Keratinocyte (primary cell): ENCODE measurements around the gene PDCL2.

Source experiments
- EZH2 ChIP-seq: IDR thresholded peaks from one replicate; pipeline ENCODE4 v1.6.1; 2012; ENCODE audit warnings: inconsistent platforms, mild to moderate bottlenecking, low read length, moderate library complexity
- TF ChIP-seq, protein P1 (sequence below), 3 experiments: IDR thresholded peaks in 1 of 3; conservative IDR thresholded peaks in 1 of 3; optimal IDR thresholded peaks in 1 of 3; 2 replicates in 2 of 3; 3 replicates in 1 of 3; pipeline versions ENCODE3 to v1.5.1; 2011; ENCODE audit warnings: low read length in 3 of 3, mild to moderate bottlenecking in 3 of 3, moderate library complexity in 2 of 3, control low read depth in 1 of 3, inconsistent platforms in 1 of 3; ENCODE audit not compliant: insufficient read depth in 2 of 3; ENCODE audit errors: extremely low read depth in 1 of 3

- TF ChIP-seq, protein P1, sequence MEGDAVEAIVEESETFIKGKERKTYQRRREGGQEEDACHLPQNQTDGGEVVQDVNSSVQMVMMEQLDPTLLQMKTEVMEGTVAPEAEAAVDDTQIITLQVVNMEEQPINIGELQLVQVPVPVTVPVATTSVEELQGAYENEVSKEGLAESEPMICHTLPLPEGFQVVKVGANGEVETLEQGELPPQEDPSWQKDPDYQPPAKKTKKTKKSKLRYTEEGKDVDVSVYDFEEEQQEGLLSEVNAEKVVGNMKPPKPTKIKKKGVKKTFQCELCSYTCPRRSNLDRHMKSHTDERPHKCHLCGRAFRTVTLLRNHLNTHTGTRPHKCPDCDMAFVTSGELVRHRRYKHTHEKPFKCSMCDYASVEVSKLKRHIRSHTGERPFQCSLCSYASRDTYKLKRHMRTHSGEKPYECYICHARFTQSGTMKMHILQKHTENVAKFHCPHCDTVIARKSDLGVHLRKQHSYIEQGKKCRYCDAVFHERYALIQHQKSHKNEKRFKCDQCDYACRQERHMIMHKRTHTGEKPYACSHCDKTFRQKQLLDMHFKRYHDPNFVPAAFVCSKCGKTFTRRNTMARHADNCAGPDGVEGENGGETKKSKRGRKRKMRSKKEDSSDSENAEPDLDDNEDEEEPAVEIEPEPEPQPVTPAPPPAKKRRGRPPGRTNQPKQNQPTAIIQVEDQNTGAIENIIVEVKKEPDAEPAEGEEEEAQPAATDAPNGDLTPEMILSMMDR (optimal IDR thresholded peaks at IDR 0.05 in 1 of 3, IDR thresholded peaks at IDR 0.05 in 1 of 3, conservative IDR thresholded peaks at IDR 0.05 in 1 of 3; ENCODE audit: extremely low read depth in 1 of 3, insufficient read depth in 2 of 3, low read length in 3 of 3): peak in 1 of 3 experiments; percentile 16
- TF ChIP-seq EZH2: no peak
Observed at GRCh38 chr4:55554453-55555030, 37.5 kb downstream of the PDCL2 start.
